Measurements from ENCODE around the gene ENO1.

ENO1 gene

DNA sequence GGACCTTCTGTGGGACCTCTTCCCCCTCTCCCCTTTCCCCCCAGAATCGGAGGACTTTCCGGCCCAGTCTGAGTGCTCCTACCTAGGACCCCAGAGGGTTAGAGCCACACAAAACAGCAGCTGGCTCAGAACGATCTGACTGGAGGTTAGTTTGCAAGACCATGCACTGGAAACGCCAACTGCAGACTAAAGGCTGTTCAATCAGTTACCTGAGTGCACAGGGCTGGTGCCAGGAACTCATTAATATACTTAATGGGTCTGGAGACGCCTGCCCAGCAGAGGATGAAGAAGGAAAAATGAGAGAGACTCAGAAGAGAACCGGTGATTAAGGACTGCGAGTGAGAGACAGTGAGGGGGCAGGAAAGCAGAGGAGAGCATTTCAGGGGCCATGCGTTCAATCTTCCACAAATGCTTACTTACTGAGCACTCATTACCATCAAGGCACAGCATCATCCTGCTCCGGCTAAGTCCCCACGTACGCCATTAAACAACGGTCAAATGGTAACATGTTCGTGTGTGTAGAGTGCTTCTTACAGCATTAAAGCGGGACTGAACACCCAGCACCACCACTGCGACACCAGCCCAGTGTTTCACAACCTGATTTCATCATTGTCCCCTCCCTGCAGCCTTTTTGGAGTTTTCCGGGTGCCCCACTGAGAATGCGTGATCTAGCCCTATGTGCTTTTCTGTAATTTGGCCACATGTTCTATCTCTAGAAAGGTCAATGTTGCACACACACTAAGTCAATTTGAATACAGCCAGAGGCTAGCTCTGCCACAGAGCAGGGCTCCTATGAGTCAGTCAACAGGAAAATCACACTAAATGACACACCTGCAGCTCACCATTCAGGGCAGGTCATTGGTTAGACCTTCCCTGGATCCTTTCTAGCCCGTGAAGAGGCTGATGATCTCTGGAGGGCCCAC lies 7.6 kb downstream of the ENO1 start:
- Mint-ChIP-seq H3K36me3 (ENCODE audit: low read depth) (peaks cover 94% of the 10 kb centered on the region), H3K4me3 (peak overlapping the region; percentile 94), H3K27me3 (no peaks in the 10 kb centered on the region), H3K4me1 (peaks cover 92% of the 10 kb centered on the region), H3K9me3 (no peaks in the 10 kb centered on the region), H3K27ac (peak overlapping the region; percentile 97)
- DNase-seq (no peak), ATAC-seq (peak; percentile 60)

DNA sequence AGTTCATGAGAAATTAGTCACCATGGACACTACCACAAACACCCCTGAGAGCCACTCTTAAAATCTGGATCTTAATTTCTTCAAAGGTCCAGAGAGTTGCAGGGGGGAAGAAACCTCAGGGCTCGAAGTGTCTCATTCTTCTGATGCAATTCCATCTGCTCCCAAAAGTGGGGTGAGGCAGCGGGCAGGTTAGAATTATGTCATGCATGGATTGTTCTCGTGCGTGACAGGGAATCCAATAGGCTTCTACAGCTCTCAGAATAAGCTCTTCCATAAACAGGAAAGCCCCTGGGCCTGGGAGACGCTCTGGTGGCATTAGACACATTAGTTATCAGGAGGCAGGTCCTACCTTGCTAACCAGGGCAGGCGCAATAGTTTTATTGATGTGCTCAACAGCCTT lies 8.4 kb downstream of the ENO1 start:
- Mint-ChIP-seq H3K4me3 (peak overlapping the region; percentile 94), H3K36me3 (ENCODE audit: low read depth) (peaks cover 93% of the 10 kb centered on the region), H3K27ac (peak overlapping the region; percentile 97), H3K27me3 (no peaks in the 10 kb centered on the region), H3K9me3 (no peaks in the 10 kb centered on the region), H3K4me1 (peaks cover 92% of the 10 kb centered on the region)
- no peak for ATAC-seq
- no peak for DNase-seq

DNA sequence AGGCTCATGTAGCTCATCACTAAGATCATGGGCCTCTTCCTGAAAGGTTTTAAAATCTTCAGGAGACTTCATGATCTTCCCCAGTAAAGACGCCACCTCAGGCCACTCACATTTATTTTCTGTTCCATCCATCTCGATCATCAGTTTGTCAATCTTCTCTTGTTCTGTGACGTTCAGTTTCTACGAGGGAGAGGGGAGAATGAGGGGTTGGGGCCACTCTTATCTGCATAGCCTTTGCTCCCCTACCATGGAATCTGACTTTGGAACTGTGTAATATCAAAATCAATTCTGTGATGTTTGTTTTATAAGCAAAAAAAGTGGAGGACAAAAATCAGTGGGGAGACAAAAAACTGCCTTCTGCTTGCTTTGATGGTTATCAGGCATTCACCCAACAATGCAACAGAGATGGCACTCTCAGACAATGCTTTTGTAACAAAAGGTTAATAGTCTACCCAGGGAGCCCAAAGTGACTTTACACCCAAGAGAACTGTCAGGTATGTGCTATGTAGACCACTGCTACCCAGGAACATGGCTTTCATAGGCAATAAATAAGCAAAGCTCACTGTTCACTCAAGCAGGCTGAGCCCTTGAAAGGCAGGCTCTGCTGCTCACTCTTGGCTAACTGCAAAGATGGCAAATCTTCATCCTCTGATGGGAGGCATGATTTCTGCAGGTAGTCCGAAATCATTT lies 10.5 kb downstream of the ENO1 start:
- DNase-seq (no peak), ATAC-seq (no peak)
- Mint-ChIP-seq H3K4me3 (peak overlapping the region; percentile 41), H3K4me1 (peaks cover 77% of the 10 kb centered on the region), H3K27ac (peak overlapping the region; percentile 96), H3K36me3 (ENCODE audit: low read depth) (peaks cover 94% of the 10 kb centered on the region), H3K27me3 (no peaks in the 10 kb centered on the region), H3K9me3 (no peaks in the 10 kb centered on the region)

- peak; percentile 75 for DNase-seq
- no peaks in the 10 kb centered on the region for H3K9me3 Mint-ChIP-seq
- peak overlapping the region; percentile 63 for H3K4me3 Mint-ChIP-seq
- peaks cover 70% of the 10 kb centered on the region for H3K4me1 Mint-ChIP-seq
- H3K36me3 Mint-ChIP-seq (ENCODE audit: low read depth): peaks cover 92% of the 10 kb centered on the region
- peak; percentile 75 for ATAC-seq
- H3K27me3 Mint-ChIP-seq: no peaks in the 10 kb centered on the region
- peak overlapping the region; percentile 96 for H3K27ac Mint-ChIP-seq
Measured at GRCh38 chr1:8866792-8867415, 11.6 kb downstream of the ENO1 start.

- H3K36me3 Mint-ChIP-seq (ENCODE audit: low read depth): peaks cover 92% of the 10 kb centered on the region
Measured at GRCh38 chr1:8866173-8866791, 12.2 kb downstream of the ENO1 start.

GRCh38 chr1:8864713-8865344 lies 13.7 kb downstream of the ENO1 start:
- ATAC-seq: no peak
- H3K4me1 Mint-ChIP-seq: peaks cover 61% of the 10 kb centered on the region
- no peaks in the 10 kb centered on the region for H3K9me3 Mint-ChIP-seq
- no peaks in the 10 kb centered on the region for H3K27me3 Mint-ChIP-seq
- no peak for DNase-seq
- peak overlapping the region; percentile 39 for H3K27ac Mint-ChIP-seq
- H3K4me3 Mint-ChIP-seq: no peak overlapping the region
- peaks cover 90% of the 10 kb centered on the region for H3K36me3 Mint-ChIP-seq (ENCODE audit: low read depth)

More at GRCh38 chr1:8866173-8866791, 12.2 kb downstream of the ENO1 start:
- DNase-seq (no peak), ATAC-seq (no peak)
- Mint-ChIP-seq H3K27me3 (no peaks in the 10 kb centered on the region), H3K4me3 (peak overlapping the region; percentile 63), H3K4me1 (peaks cover 64% of the 10 kb centered on the region), H3K9me3 (no peaks in the 10 kb centered on the region), H3K27ac (peak overlapping the region; percentile 96)

DNA sequence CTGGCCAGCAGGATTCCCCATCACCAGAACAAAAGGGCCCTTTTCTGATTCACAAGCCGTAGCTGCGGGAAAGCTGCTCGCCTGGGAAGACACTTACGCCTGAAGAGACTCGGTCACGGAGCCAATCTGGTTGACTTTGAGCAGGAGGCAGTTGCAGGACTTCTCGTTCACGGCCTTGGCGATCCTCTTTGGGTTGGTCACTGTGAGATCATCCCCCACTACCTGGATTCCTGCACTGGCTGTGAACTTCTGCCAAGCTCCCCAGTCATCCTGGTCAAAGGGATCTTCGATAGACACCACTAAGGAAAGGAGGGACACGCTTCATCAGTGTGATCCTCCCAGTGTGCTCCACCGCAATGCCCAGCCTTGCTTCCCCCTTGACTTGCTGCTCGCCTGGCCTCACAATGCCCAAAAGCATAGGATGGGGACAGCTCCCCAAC lies 14.7 kb downstream of the ENO1 start:
- peak overlapping the region; percentile 62 for H3K27ac Mint-ChIP-seq
- H3K4me1 Mint-ChIP-seq: peaks cover 57% of the 10 kb centered on the region
- H3K4me3 Mint-ChIP-seq: no peak overlapping the region
- H3K9me3 Mint-ChIP-seq: no peaks in the 10 kb centered on the region
- no peak for DNase-seq
- H3K27me3 Mint-ChIP-seq: no peaks in the 10 kb centered on the region
- ATAC-seq: no peak
- peaks cover 86% of the 10 kb centered on the region for H3K36me3 Mint-ChIP-seq (ENCODE audit: low read depth)

- peaks cover 88% of the 10 kb centered on the region for H3K36me3 Mint-ChIP-seq (ENCODE audit: low read depth)
- no peaks in the 10 kb centered on the region for H3K9me3 Mint-ChIP-seq
- H3K4me1 Mint-ChIP-seq: peaks cover 60% of the 10 kb centered on the region
- H3K4me3 Mint-ChIP-seq: no peak overlapping the region
- DNase-seq (no peak), ATAC-seq (no peak)
- H3K27ac Mint-ChIP-seq: peak overlapping the region; percentile 62
- no peaks in the 10 kb centered on the region for H3K27me3 Mint-ChIP-seq
Measured at GRCh38 chr1:8863138-8863537, 15.3 kb downstream of the ENO1 start.

DNA sequence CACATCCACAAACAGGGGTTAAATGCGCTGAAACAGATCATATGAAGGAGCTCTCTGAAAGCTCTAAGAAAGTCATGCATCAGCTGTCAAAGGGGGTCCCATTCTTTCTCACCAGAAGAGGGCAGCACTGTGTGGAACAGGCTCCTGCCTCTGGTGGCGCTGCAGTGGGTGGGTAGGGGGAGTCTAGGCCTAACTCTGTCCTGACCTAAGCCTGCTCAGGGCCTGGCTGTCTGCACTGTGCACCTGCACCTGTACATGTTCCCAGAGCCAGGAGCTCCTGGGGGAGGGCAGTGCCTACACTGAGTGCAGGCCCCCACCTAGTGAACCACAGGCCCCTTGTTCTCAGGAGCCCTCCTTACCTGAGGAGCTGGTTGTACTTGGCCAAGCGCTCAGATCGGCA lies 16.0 kb downstream of the ENO1 start:
- Mint-ChIP-seq H3K4me1 (peaks cover 56% of the 10 kb centered on the region), H3K27ac (peak overlapping the region; percentile 62), H3K36me3 (ENCODE audit: low read depth) (peaks cover 85% of the 10 kb centered on the region), H3K27me3 (no peaks in the 10 kb centered on the region), H3K9me3 (no peaks in the 10 kb centered on the region), H3K4me3 (peak overlapping the region; percentile 21)
- ATAC-seq (peak; percentile 7), DNase-seq (peak; percentile 62)

DNA sequence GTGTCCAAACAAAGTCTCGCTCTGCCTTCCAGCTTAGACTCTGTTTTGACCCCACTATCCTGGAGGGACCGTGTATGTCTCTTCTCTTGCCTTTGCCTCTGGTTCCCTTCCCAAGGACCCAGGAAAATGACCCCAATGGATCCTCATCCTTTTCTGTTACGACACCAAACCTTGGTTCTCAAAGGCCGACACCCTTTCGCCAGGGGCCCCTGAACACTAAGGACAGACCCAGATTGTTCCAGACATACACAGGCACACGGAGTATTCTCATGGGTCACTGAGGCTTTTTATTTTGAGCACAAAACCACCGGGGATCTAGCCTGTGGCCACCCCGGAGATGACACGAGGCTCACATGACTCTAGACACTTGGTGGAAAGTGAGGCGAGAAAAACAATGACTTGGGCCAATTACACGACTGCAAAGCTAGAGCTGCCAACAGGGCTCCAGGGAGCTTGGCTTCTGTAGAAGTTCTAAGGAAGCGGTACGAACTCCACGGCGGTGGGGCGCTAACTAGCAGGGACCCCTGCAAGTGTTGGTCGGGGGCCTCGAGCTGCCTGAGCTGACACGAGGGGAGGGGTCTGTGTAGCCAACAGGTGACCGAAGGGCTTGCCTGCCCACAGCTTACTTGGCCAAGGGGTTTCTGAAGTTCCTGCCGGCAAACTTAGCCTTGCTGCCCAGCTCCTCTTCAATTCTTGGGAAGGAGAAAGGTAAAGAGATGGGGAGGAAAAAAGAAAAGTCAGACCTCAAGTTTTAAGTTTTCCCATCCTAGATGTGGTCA lies 17.6 kb downstream of the ENO1 start:
- Mint-ChIP-seq H3K4me3 (no peak overlapping the region), H3K27me3 (no peaks in the 10 kb centered on the region), H3K4me1 (peaks cover 42% of the 10 kb centered on the region), H3K36me3 (ENCODE audit: low read depth) (peaks cover 76% of the 10 kb centered on the region), H3K9me3 (no peaks in the 10 kb centered on the region), H3K27ac (peak overlapping the region; percentile 69)
- ATAC-seq: no peak
- DNase-seq: no peak

- Mint-ChIP-seq H3K36me3 (ENCODE audit: low read depth) (peaks cover 59% of the 10 kb centered on the region), H3K27me3 (no peaks in the 10 kb centered on the region), H3K4me3 (peak overlapping the region; percentile 2), H3K9me3 (no peaks in the 10 kb centered on the region), H3K27ac (peak overlapping the region; percentile 61), H3K4me1 (peaks cover 31% of the 10 kb centered on the region)
- peak; percentile 38 for ATAC-seq
- DNase-seq: peak; percentile 54
Measured at GRCh38 chr1:8858888-8859706, 19.4 kb downstream of the ENO1 start.

- Mint-ChIP-seq H3K4me1 (peaks cover 31% of the 10 kb centered on the region), H3K27ac (peak overlapping the region; percentile 71), H3K4me3 (no peak overlapping the region), H3K9me3 (no peaks in the 10 kb centered on the region), H3K27me3 (no peaks in the 10 kb centered on the region), H3K36me3 (ENCODE audit: low read depth) (peaks cover 50% of the 10 kb centered on the region)
- ATAC-seq (peak; percentile 8), DNase-seq (no peak)
Measured at GRCh38 chr1:8858112-8858668, 20.3 kb downstream of the ENO1 start.

Measured in activated naive CD8-positive, alpha-beta T cell treated with anti-CD3 and anti-CD28 coated beads, Interleukin-2, amount 50 U/mL, for 24 hours (primary cell).